Esophagus muscularis mucosa (tissue), 4 donors: ENCODE measurements around the gene CHM.

Experiments
- EP300 ChIP-seq: sonication (generic); formaldehyde crosslinking; IDR thresholded peaks from one replicate; pipeline ENCODE4 v1.6.1; 2017; ENCODE audit warnings: antibody characterized with exemption
- POLR2A ChIP-seq: fragments of 450-650 bp; IDR thresholded peaks from one replicate; pipeline ENCODE4 v1.6.1; 2017; ENCODE audit warnings: antibody characterized with exemption, moderate library complexity, mild to moderate bottlenecking, low read depth
- POLR2AphosphoS5 ChIP-seq, 2 donors: sonication (generic); formaldehyde crosslinking; IDR thresholded peaks; one replicate each; pipeline ENCODE4 v1.6.1; 2017; ENCODE audit warnings: antibody characterized with exemption in 2 of 2
- TF ChIP-seq, protein P1 (sequence below), 3 experiments: fragments of 200-600 bp in 2 of 3; fragments of 450-650 bp in 1 of 3; sonication (generic) in 2 of 3; IDR thresholded peaks; one replicate each; pipeline ENCODE4 v1.5.1; 2017 to 2019; ENCODE audit warnings: antibody characterized with exemption in 3 of 3, mild to moderate bottlenecking in 2 of 3, moderate library complexity in 1 of 3

DNA sequence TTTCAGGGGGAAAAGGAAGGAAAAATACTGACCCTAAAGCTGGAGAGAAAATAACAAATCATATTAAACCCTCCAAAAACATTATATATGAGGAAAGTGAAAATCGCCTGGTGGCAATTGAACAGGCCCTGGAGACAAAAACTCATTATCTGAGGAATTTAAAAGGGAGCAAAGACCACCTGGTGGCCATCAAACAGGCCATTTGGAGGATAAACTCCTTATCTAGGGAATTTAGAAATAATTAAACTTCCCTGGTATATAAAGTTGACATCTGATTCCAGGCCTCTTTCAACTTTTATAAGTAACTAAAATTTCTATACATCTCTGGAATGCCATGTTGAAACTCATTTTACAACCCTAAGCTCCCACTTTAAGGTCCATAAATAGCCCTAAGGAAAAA lies 35.2 kb downstream of the CHM start:
- TF ChIP-seq, protein P1, sequence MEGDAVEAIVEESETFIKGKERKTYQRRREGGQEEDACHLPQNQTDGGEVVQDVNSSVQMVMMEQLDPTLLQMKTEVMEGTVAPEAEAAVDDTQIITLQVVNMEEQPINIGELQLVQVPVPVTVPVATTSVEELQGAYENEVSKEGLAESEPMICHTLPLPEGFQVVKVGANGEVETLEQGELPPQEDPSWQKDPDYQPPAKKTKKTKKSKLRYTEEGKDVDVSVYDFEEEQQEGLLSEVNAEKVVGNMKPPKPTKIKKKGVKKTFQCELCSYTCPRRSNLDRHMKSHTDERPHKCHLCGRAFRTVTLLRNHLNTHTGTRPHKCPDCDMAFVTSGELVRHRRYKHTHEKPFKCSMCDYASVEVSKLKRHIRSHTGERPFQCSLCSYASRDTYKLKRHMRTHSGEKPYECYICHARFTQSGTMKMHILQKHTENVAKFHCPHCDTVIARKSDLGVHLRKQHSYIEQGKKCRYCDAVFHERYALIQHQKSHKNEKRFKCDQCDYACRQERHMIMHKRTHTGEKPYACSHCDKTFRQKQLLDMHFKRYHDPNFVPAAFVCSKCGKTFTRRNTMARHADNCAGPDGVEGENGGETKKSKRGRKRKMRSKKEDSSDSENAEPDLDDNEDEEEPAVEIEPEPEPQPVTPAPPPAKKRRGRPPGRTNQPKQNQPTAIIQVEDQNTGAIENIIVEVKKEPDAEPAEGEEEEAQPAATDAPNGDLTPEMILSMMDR (IDR thresholded peaks at IDR 0.05): no peak
- TF ChIP-seq EP300 (no peak), POLR2AphosphoS5 (IDR thresholded peaks at IDR 0.05) (no peak), POLR2A (no peak)
